H9 (cell line): Measurements from ENCODE around the gene C20orf144. TPM values are rescaled to one million over a fixed set of nuclear protein-coding genes. Genes with fewer than 3 reads are reported as not detected.

Source experiments
- DNase-seq: peaks from one replicate; pipeline ENCODE4 v3.0.0-alpha.2; 2017
- H2AFZ ChIP-seq: one replicate; pipeline ENCODE4 v1.6.1; 2013; ENCODE audit warnings: mild to moderate bottlenecking, low read length, control low read depth, moderate library complexity
- H2AK5ac ChIP-seq: 2 replicates; pipeline ENCODE4 v1.6.1; 2013; ENCODE audit warnings: low read length, control low read depth, mixed read lengths; ENCODE audit not compliant: insufficient read length
- H2BK120ac ChIP-seq: one replicate; pipeline ENCODE4 v1.6.1; 2013; ENCODE audit warnings: low read depth, mild to moderate bottlenecking, low read length, control low read depth, inconsistent platforms; ENCODE audit not compliant: poor library complexity, severe bottlenecking
- H2BK12ac ChIP-seq: 2 replicates; pipeline ENCODE4 v1.6.1; 2013; ENCODE audit warnings: low read length, control low read depth, mixed read lengths, low read depth; ENCODE audit not compliant: insufficient read length
- H2BK15ac ChIP-seq: 2 replicates; pipeline ENCODE4 v1.6.1; 2013; ENCODE audit warnings: low read depth, low read length, control low read depth
- H2BK20ac ChIP-seq: one replicate; pipeline ENCODE4 v1.6.1; 2013; ENCODE audit warnings: low read depth, mild to moderate bottlenecking, low read length, control low read depth, inconsistent platforms; ENCODE audit not compliant: poor library complexity, severe bottlenecking
- H2BK5ac ChIP-seq: 2 replicates; pipeline ENCODE4 v1.6.1; 2013; ENCODE audit warnings: low read length, control low read depth, mixed read lengths; ENCODE audit not compliant: insufficient read length
- H3K14ac ChIP-seq: 2 replicates; pipeline ENCODE4 v1.6.1; 2013; ENCODE audit warnings: low read length, control low read depth; ENCODE audit not compliant: insufficient read depth
- H3K18ac ChIP-seq: 2 replicates; pipeline ENCODE4 v1.6.1; 2013; ENCODE audit warnings: low read depth, mild to moderate bottlenecking, mixed read lengths, low read length, control low read depth; ENCODE audit not compliant: insufficient read length
- H3K23ac ChIP-seq: 2 replicates; pipeline ENCODE4 v1.6.1; 2013; ENCODE audit warnings: low read length, control low read depth, mixed read lengths, low read depth; ENCODE audit not compliant: insufficient read length
- H3K23me2 ChIP-seq: 2 replicates; pipeline ENCODE4 v1.6.1; 2013; ENCODE audit warnings: low read depth, mild to moderate bottlenecking, mixed read lengths, low read length, control low read depth; ENCODE audit not compliant: insufficient read length, poor library complexity, severe bottlenecking
- H3K27ac ChIP-seq: 2 replicates; pipeline ENCODE4 v1.5.1; 2013; ENCODE audit warnings: low read length, control low read depth, mixed read lengths, low read depth; ENCODE audit not compliant: insufficient read length
- H3K27me3 ChIP-seq: 2 replicates; pipeline ENCODE4 v1.6.1; 2013; ENCODE audit warnings: low read length, control low read depth, inconsistent platforms; ENCODE audit not compliant: insufficient read depth
- H3K4ac ChIP-seq: 2 replicates; pipeline ENCODE4 v1.6.1; 2013; ENCODE audit warnings: low read depth, mild to moderate bottlenecking, control low read depth, inconsistent platforms, low read length, moderate library complexity
- H3K4me1 ChIP-seq: 2 replicates; pipeline ENCODE4 v1.6.1; 2013; ENCODE audit warnings: low read length, control low read depth, inconsistent platforms; ENCODE audit not compliant: insufficient read depth
- H3K4me2 ChIP-seq: 2 replicates; pipeline ENCODE4 v1.6.1; 2013; ENCODE audit warnings: low read length, control low read depth, mixed read lengths; ENCODE audit not compliant: insufficient read length, insufficient read depth
- H3K56ac ChIP-seq: 2 replicates; pipeline ENCODE4 v1.6.1; 2013; ENCODE audit warnings: low read depth, mild to moderate bottlenecking, mixed read lengths, low read length, control low read depth; ENCODE audit not compliant: insufficient read length
- H3K79me1 ChIP-seq: 2 replicates; pipeline ENCODE4 v1.6.1; 2013; ENCODE audit warnings: low read depth, mild to moderate bottlenecking, moderate library complexity, low read length, control low read depth, inconsistent platforms; ENCODE audit not compliant: insufficient read depth, poor library complexity, severe bottlenecking
- H3K79me2 ChIP-seq: 2 replicates; pipeline ENCODE4 v1.6.1; 2013; ENCODE audit warnings: low read length, control low read depth, inconsistent platforms; ENCODE audit not compliant: insufficient read depth
- H3K9ac ChIP-seq: 2 replicates; pipeline ENCODE4 v1.6.1; 2013; ENCODE audit warnings: low read length, control low read depth, mixed read lengths; ENCODE audit not compliant: insufficient read length; ENCODE audit errors: extremely low read depth
- H3K9me3 ChIP-seq: one replicate; pipeline ENCODE4 v1.6.1; 2013; ENCODE audit warnings: low read depth, low read length, inconsistent platforms; ENCODE audit not compliant: control insufficient read depth
- H3T11ph ChIP-seq: one replicate; pipeline ENCODE4 v1.6.1; 2013; ENCODE audit warnings: mild to moderate bottlenecking, low read length, control low read depth, inconsistent platforms
- H4K20me1 ChIP-seq: one replicate; pipeline ENCODE4 v1.6.1; 2013; ENCODE audit not compliant: control insufficient read depth, insufficient read length, insufficient read depth
- H4K5ac ChIP-seq: 2 replicates; pipeline ENCODE4 v1.6.1; 2013; ENCODE audit warnings: low read depth, mild to moderate bottlenecking, mixed read lengths, low read length, control low read depth; ENCODE audit not compliant: insufficient read length
- H4K8ac ChIP-seq: replicated peaks from 2 replicates; pipeline ENCODE4 v1.6.1; 2013; ENCODE audit warnings: low read length, control low read depth, mixed read lengths, low read depth; ENCODE audit not compliant: insufficient read length
- H4K91ac ChIP-seq: 2 replicates; pipeline ENCODE4 v1.6.1; 2013; ENCODE audit warnings: low read depth, mild to moderate bottlenecking, moderate library complexity, mixed read lengths, low read length, control low read depth; ENCODE audit not compliant: insufficient read length
- H3K27ac Mint-ChIP-seq, 3 experiments: 2 replicates in 2 of 3; 3 replicates in 1 of 3; pipeline ENCODE4 v1.8.0; 2020 to 2021; ENCODE audit warnings: mixed read lengths in 3 of 3, mild to moderate bottlenecking in 1 of 3, moderate library complexity in 1 of 3
- H3K27me3 Mint-ChIP-seq: 2 replicates; pipeline ENCODE4 v1.8.0; 2021; ENCODE audit warnings: low read depth, mild to moderate bottlenecking, moderate library complexity, mixed read lengths
- H3K36me3 Mint-ChIP-seq, 3 experiments: 2 replicates in 2 of 3; 3 replicates in 1 of 3; pipeline ENCODE4 v1.8.0; 2020 to 2021; ENCODE audit warnings: low read depth in 3 of 3, mixed read lengths in 3 of 3; ENCODE audit not compliant: insufficient read depth in 1 of 3
- H3K4me1 Mint-ChIP-seq, 2 experiments: 2 replicates each; pipeline ENCODE4 v1.8.0; 2020; ENCODE audit warnings: mixed read lengths in 2 of 2
- H3K4me3 Mint-ChIP-seq, 2 experiments: 2 replicates in 1 of 2; 3 replicates in 1 of 2; pipeline ENCODE4 v1.8.0; 2020 to 2021; ENCODE audit warnings: mild to moderate bottlenecking in 2 of 2, mixed read lengths in 2 of 2, moderate library complexity in 1 of 2
- H3K9me3 Mint-ChIP-seq, 2 experiments: 2 replicates in 1 of 2; 3 replicates in 1 of 2; pipeline ENCODE4 v1.8.0; 2020; ENCODE audit warnings: mild to moderate bottlenecking in 2 of 2, mixed read lengths in 2 of 2, moderate library complexity in 1 of 2
- CTCF ChIP-seq: fragments of 200-600 bp; sonication (generic); conservative IDR thresholded peaks from 3 replicates; pipeline ENCODE4 v1.8.0; 2021; ENCODE audit warnings: antibody characterized with exemption, mild to moderate bottlenecking
- WGBS: extraction: QIAGEN DNeasy Blood & Tissue Kit; methylation state at CpG from one replicate; pipeline ENCODE4 v1.1.7; 2013; ENCODE audit warnings: missing lambda C conversion rate, low lambda C conversion rate, mixed read lengths; ENCODE audit not compliant: insufficient read length; ENCODE audit errors: extremely low coverage; 5-methylcytosine and 5-hydroxymethylcytosine counted together
- total RNA-seq: library from RNA; stranded (reverse); gene quantifications from 2 replicates; pipeline ENCODE4 v1.2.1, GENCODE V29; 2021

The C20orf144 gene
- total RNA-seq, 1 experiment from 2014 or later, result 0.26 TPM

- Mint-ChIP-seq H3K27me3 (no peaks in the 10 kb centered on the region), H3K36me3 (peaks cover 0 to 43% (median 4%) of the 10 kb centered on the region in 3 experiments; a peak in 6 of 7 replicates), H3K27ac (peak overlapping the region in 1 of 3 experiments; percentile 53; a peak in 1 of 7 replicates), H3K4me3 (no peak overlapping the region), H3K9me3 (no peaks in the 10 kb centered on the region; a peak in 1 of 5 replicates), H3K4me1 (peaks cover 19 to 21% of the 10 kb centered on the region in 2 experiments)
- H3K18ac ChIP-seq, result no peak overlapping the region
- no peaks in the 10 kb centered on the region for H3K4me1 ChIP-seq
- H2BK12ac ChIP-seq, result no peak overlapping the region
- H3K79me2 ChIP-seq, result no peaks in the 10 kb centered on the region
- H3K79me1 ChIP-seq, result no peaks in the 10 kb centered on the region
- H3K56ac ChIP-seq, result no peak overlapping the region
- H3K4ac ChIP-seq, result no peak overlapping the region
- no peak overlapping the region for H3K23ac ChIP-seq
- no peak overlapping the region for H3K4me2 ChIP-seq
- WGBS, result no CpG with 5 or more reads among the region's 4 CpGs
- no peak overlapping the region for H3T11ph ChIP-seq
- H2BK20ac ChIP-seq, result no peak overlapping the region
- H2AFZ ChIP-seq, result no peak overlapping the region
- no peak overlapping the region for H2BK5ac ChIP-seq
- H3K9ac ChIP-seq, result no peak overlapping the region
- no peak overlapping the region for H4K8ac ChIP-seq
- H4K5ac ChIP-seq, result no peak overlapping the region
- H4K91ac ChIP-seq, result no peak overlapping the region
- no peak overlapping the region for H2AK5ac ChIP-seq
- H3K9me3 ChIP-seq, result no peaks in the 10 kb centered on the region
- no peaks in the 10 kb centered on the region for H4K20me1 ChIP-seq
- H3K27me3 ChIP-seq, result no peaks in the 10 kb centered on the region
- TF ChIP-seq CTCF, result no peak
- DNase-seq, result no peak
- H3K23me2 ChIP-seq, result peaks cover 9% of the 10 kb centered on the region
- H3K27ac ChIP-seq, result no peak overlapping the region
- H2BK15ac ChIP-seq, result no peak overlapping the region
- H3K14ac ChIP-seq, result no peak overlapping the region
- no peak overlapping the region for H2BK120ac ChIP-seq
Observed at GRCh38 chr20:33658929-33659328, 3.2 kb upstream of the C20orf144 start.
